HFFc6 (cell line): ENCODE measurements around the gene HTR7. TPM values are rescaled to one million over a fixed set of nuclear protein-coding genes. Genes with fewer than 3 reads are reported as not detected.
"Not testable (repeated sequence)": the region's sequence is repeated elsewhere in the genome, so short reads cannot be mapped to it uniquely, and the experiment has no call there.

Source experiments
- DNase-seq: peaks from one replicate; pipeline ENCODE4 v3.0.0-alpha.2; 2018
- H3K27ac Mint-ChIP-seq: 2 replicates; pipeline ENCODE4 v1.8.0; 2020; ENCODE audit warnings: mild to moderate bottlenecking, mixed read lengths
- H3K27me3 Mint-ChIP-seq: 2 replicates; pipeline ENCODE4 v1.8.0; 2021; ENCODE audit warnings: mild to moderate bottlenecking, moderate library complexity, mixed read lengths; ENCODE audit not compliant: insufficient read depth
- H3K36me3 Mint-ChIP-seq: 2 replicates; pipeline ENCODE4 v1.8.0; 2021; ENCODE audit warnings: low read depth, mixed read lengths
- H3K4me1 Mint-ChIP-seq: 2 replicates; pipeline ENCODE4 v1.8.0; 2020; ENCODE audit warnings: low read depth, mixed read lengths
- H3K4me3 Mint-ChIP-seq: 2 replicates; pipeline ENCODE4 v1.8.0; 2020; ENCODE audit warnings: mild to moderate bottlenecking, moderate library complexity, mixed read lengths
- H3K9me3 Mint-ChIP-seq: 2 replicates; pipeline ENCODE4 v1.8.0; 2020; ENCODE audit warnings: mild to moderate bottlenecking, mixed read lengths
- CTCF ChIP-seq: fragments of 200-600 bp; sonication (generic); IDR thresholded peaks from 2 replicates; pipeline ENCODE4 v1.5.0; 2021; ENCODE audit warnings: antibody characterized with exemption, mild to moderate bottlenecking
- total RNA-seq, 6 experiments: library from RNA; stranded (reverse); fragmentation: NEBNext Ultra II Directional; extraction: Animal tissue kit (Norgen Biotek cat#: 25700); gene quantifications; 2 replicates in 1 of 6; 3 replicates in 5 of 6; pipeline ENCODE4 v1.2.3, GENCODE V29; 2021

The HTR7 gene
- total RNA-seq, 6 experiments from 2014 or later, result 0.23 to 0.50 (median 0.30) TPM

- TF ChIP-seq CTCF, result no peak
- no peaks in the 10 kb centered on the region for H3K9me3 Mint-ChIP-seq
- no peaks in the 10 kb centered on the region for H3K4me1 Mint-ChIP-seq
- peaks cover 3% of the 10 kb centered on the region; the same call in 1 of the 2 replicates for H3K27me3 Mint-ChIP-seq
- DNase-seq, result no peak
- no peak overlapping the region for H3K4me3 Mint-ChIP-seq
- no peak overlapping the region for H3K27ac Mint-ChIP-seq
- no peaks in the 10 kb centered on the region for H3K36me3 Mint-ChIP-seq
These were observed 41.4 kb downstream of the HTR7 start for GRCh38 chr10:90816466-90816865.

GRCh38 chr10:90813594-90814365 is 44.1 kb downstream of the HTR7 start:
- H3K27ac Mint-ChIP-seq, result no peak overlapping the region
- H3K4me3 Mint-ChIP-seq, result no peak overlapping the region
- H3K4me1 Mint-ChIP-seq, result no peaks in the 10 kb centered on the region
- no peaks in the 10 kb centered on the region for H3K36me3 Mint-ChIP-seq
- DNase-seq, result no peak
- H3K9me3 Mint-ChIP-seq, result no peaks in the 10 kb centered on the region
- peaks cover 11% of the 10 kb centered on the region for H3K27me3 Mint-ChIP-seq
- no peak for TF ChIP-seq CTCF

- H3K27me3 Mint-ChIP-seq, result peaks cover 18% of the 10 kb centered on the region
- not testable (repeated sequence) for DNase-seq, H3K4me3 Mint-ChIP-seq, H3K27ac Mint-ChIP-seq, H3K9me3 Mint-ChIP-seq, H3K36me3 Mint-ChIP-seq, H3K4me1 Mint-ChIP-seq
These were observed 50.7 kb downstream of the HTR7 start for GRCh38 chr10:90807106-90807505.

- Mint-ChIP-seq H3K9me3 (no peaks in the 10 kb centered on the region), H3K27ac (no peak overlapping the region), H3K4me1 (no peaks in the 10 kb centered on the region), H3K36me3 (no peaks in the 10 kb centered on the region), H3K27me3 (peaks cover 18% of the 10 kb centered on the region), H3K4me3 (no peak overlapping the region)
- DNase-seq, result no peak
- no peak for TF ChIP-seq CTCF
These were observed 51.2 kb downstream of the HTR7 start for GRCh38 chr10:90806677-90807076.

GRCh38 chr10:90805206-90805605 is 52.6 kb downstream of the HTR7 start:
- no peak overlapping the region for H3K4me3 Mint-ChIP-seq
- no peak for TF ChIP-seq CTCF
- H3K36me3 Mint-ChIP-seq, result no peaks in the 10 kb centered on the region
- no peak for DNase-seq
- peaks cover 23% of the 10 kb centered on the region for H3K27me3 Mint-ChIP-seq
- no peaks in the 10 kb centered on the region for H3K4me1 Mint-ChIP-seq
- H3K27ac Mint-ChIP-seq, result no peak overlapping the region
- H3K9me3 Mint-ChIP-seq, result no peaks in the 10 kb centered on the region

GRCh38 chr10:90804354-90804753 is 53.5 kb downstream of the HTR7 start:
- no peak overlapping the region for H3K27ac Mint-ChIP-seq

More at GRCh38 chr10:90804354-90804753, 53.5 kb downstream of the HTR7 start:
- no peak for DNase-seq
- no peak overlapping the region for H3K4me3 Mint-ChIP-seq
- no peak for TF ChIP-seq CTCF
- H3K27me3 Mint-ChIP-seq, result peaks cover 23% of the 10 kb centered on the region
- no peaks in the 10 kb centered on the region for H3K36me3 Mint-ChIP-seq
- H3K4me1 Mint-ChIP-seq, result no peaks in the 10 kb centered on the region
- H3K9me3 Mint-ChIP-seq, result no peaks in the 10 kb centered on the region
